Measurements from ENCODE around the gene AASDH.

AASDH gene

DNA sequence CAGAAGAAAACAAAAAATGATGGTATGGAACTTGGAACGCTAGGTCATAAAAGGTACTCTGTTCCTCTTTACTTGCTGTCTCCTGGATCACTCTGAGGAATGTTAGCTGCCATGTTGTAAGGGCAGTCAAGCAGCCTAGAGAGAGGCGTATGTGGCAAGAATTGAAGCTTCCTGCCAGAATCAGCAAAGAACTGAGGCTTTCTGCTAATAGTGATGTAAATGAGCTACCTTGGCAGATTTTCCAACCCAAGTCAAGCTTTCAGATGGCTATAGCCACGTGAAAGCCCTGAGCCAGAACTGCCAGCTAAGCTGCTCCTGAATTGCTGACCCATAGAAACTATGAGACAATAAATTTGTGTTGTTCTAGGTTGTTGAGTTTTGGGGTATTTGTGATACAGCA, 38.7 kb downstream of the AASDH start:
- no peaks in the 10 kb centered on the region for H3K36me3 ChIP-seq (ENCODE audit: control insufficient read depth, insufficient read depth, low read length)
- H3K79me2 ChIP-seq: no peaks in the 10 kb centered on the region
- no peak overlapping the region for H3K4me2 ChIP-seq (ENCODE audit: low read length)
- H3K9ac ChIP-seq: no peak overlapping the region
- no peak overlapping the region for H3K4me3 ChIP-seq (ENCODE audit: low read depth, low read length)
- TF ChIP-seq, protein P1, sequence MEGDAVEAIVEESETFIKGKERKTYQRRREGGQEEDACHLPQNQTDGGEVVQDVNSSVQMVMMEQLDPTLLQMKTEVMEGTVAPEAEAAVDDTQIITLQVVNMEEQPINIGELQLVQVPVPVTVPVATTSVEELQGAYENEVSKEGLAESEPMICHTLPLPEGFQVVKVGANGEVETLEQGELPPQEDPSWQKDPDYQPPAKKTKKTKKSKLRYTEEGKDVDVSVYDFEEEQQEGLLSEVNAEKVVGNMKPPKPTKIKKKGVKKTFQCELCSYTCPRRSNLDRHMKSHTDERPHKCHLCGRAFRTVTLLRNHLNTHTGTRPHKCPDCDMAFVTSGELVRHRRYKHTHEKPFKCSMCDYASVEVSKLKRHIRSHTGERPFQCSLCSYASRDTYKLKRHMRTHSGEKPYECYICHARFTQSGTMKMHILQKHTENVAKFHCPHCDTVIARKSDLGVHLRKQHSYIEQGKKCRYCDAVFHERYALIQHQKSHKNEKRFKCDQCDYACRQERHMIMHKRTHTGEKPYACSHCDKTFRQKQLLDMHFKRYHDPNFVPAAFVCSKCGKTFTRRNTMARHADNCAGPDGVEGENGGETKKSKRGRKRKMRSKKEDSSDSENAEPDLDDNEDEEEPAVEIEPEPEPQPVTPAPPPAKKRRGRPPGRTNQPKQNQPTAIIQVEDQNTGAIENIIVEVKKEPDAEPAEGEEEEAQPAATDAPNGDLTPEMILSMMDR (IDR thresholded peaks at IDR 0.05): no peak
- no peak overlapping the region for H3K27ac ChIP-seq
- no peaks in the 10 kb centered on the region for H3K4me1 ChIP-seq
- no peak overlapping the region for H2AFZ ChIP-seq
- H3K27me3 ChIP-seq (ENCODE audit: control insufficient read depth, insufficient read depth, low read length): no peaks in the 10 kb centered on the region
- H3K9me3 ChIP-seq (ENCODE audit: control insufficient read depth, low read length): no peaks in the 10 kb centered on the region

DNA sequence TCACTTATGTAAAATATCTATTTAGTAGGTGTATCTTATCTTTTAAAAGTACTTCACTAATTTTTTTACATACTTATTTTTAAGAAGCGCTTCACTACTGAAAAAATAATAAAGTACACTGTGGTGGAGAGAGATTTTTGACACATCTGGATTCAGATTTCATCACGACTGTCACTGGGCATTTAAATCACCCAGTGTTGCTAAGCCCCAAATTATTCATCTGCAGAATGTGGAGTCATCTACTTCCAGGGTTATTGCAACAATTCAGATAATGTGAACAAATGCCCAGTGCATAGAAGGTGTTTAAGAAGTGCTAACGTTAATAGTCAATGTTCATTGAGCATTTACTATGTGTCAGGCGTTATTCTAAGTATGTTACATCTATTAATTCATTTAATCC, 41.8 kb downstream of the AASDH start:
- Histone ChIP-seq H3K4me3 (ENCODE audit: low read depth, low read length) (no peak overlapping the region), H3K9ac (no peak overlapping the region), H3K9me3 (ENCODE audit: control insufficient read depth, low read length) (no peaks in the 10 kb centered on the region), H3K36me3 (ENCODE audit: control insufficient read depth, insufficient read depth, low read length) (no peaks in the 10 kb centered on the region), H2AFZ (no peak overlapping the region), H3K4me2 (ENCODE audit: low read length) (no peak overlapping the region), H3K79me2 (no peaks in the 10 kb centered on the region), H3K4me1 (no peaks in the 10 kb centered on the region), H3K27me3 (ENCODE audit: control insufficient read depth, insufficient read depth, low read length) (no peaks in the 10 kb centered on the region), H3K27ac (no peak overlapping the region)
- TF ChIP-seq, protein P1 (IDR thresholded peaks at IDR 0.05): no peak

DNA sequence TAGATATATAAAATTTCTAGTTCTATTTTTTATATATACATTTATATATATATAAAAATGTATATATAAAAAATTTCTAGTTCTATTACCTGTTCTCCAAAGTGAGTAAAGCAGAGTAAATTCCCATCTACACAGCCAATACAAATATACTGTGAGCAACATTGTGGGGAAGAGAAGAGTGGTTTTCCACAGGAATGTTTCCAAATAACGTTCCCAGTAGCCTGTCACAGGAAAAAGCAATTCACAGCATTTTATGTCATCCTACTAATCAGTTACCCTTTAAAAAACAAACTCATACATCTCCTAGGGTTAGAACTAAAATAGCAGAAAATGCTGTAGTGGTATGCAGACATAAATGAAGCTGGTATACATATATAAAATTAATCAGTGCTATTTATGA, 44.5 kb downstream of the AASDH start:
- TF ChIP-seq, protein P1 (IDR thresholded peaks at IDR 0.05): no peak
- Histone ChIP-seq H2AFZ (no peak overlapping the region), H3K27me3 (ENCODE audit: control insufficient read depth, insufficient read depth, low read length) (no peaks in the 10 kb centered on the region), H3K36me3 (ENCODE audit: control insufficient read depth, insufficient read depth, low read length) (no peaks in the 10 kb centered on the region), H3K79me2 (no peaks in the 10 kb centered on the region), H3K4me2 (ENCODE audit: low read length) (no peak overlapping the region), H3K4me1 (no peaks in the 10 kb centered on the region), H3K4me3 (ENCODE audit: low read depth, low read length) (no peak overlapping the region), H3K9ac (no peak overlapping the region), H3K9me3 (ENCODE audit: control insufficient read depth, low read length) (no peaks in the 10 kb centered on the region), H3K27ac (no peak overlapping the region)

DNA sequence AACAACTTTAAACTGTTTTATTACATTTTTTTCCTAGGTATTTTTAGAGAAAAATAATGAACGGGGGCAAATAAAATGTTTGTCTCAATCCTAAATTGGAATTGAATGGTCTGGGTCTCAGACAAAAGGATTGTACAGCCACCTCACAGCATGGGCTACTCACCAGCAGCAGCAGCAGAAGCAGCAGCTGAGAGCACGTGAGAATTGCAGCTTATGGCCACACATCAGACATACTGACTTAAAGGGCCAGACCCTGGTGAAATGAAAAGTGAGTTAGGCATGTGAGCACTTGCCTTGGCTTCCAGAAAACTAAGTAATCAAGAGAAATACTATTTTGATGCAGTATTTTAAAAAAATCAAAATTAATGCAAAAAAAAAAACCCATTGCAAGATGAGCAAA, 56.6 kb downstream of the AASDH start:
- H3K4me2 ChIP-seq (ENCODE audit: low read length): no peak overlapping the region
- H2AFZ ChIP-seq: no peak overlapping the region
- H3K9ac ChIP-seq: no peak overlapping the region
- no peaks in the 10 kb centered on the region for H3K27me3 ChIP-seq (ENCODE audit: control insufficient read depth, insufficient read depth, low read length)
- TF ChIP-seq, protein P1 (IDR thresholded peaks at IDR 0.05): no peak
- H3K4me3 ChIP-seq (ENCODE audit: low read depth, low read length): no peak overlapping the region
- H3K9me3 ChIP-seq (ENCODE audit: control insufficient read depth, low read length): no peaks in the 10 kb centered on the region
- H3K79me2 ChIP-seq: no peaks in the 10 kb centered on the region
- H3K4me1 ChIP-seq: no peaks in the 10 kb centered on the region
- H3K36me3 ChIP-seq (ENCODE audit: control insufficient read depth, insufficient read depth, low read length): no peaks in the 10 kb centered on the region
- no peak overlapping the region for H3K27ac ChIP-seq

DNA sequence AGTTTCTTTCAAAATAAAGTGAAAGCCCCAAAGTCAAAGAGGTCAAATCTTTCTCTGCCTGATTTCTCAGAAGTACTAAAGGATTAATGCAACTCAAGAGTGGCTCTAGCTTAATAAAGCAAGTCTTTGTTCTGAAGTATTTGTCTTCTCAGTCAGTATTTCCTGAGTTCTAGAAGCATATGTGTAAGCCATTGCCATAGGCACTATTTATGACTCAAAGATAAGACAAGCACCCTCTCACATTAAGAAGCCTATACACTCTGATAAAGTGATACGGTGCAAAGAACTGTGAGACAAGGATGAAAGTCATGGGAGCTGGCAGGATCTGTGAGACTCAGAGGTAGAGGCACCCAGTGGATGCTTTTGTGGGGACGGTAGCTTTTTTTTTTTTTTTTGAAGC, 60.9 kb downstream of the AASDH start:
- TF ChIP-seq, protein P1 (IDR thresholded peaks at IDR 0.05): no peak
- no peaks in the 10 kb centered on the region for H3K79me2 ChIP-seq
- H2AFZ ChIP-seq: no peak overlapping the region
- H3K36me3 ChIP-seq (ENCODE audit: control insufficient read depth, insufficient read depth, low read length): no peaks in the 10 kb centered on the region
- H3K4me2 ChIP-seq (ENCODE audit: low read length): no peak overlapping the region
- H3K4me3 ChIP-seq (ENCODE audit: low read depth, low read length): no peak overlapping the region
- H3K27ac ChIP-seq: no peak overlapping the region
- H3K9ac ChIP-seq: no peak overlapping the region
- H3K9me3 ChIP-seq (ENCODE audit: control insufficient read depth, low read length): no peaks in the 10 kb centered on the region
- H3K4me1 ChIP-seq: no peaks in the 10 kb centered on the region
- H3K27me3 ChIP-seq (ENCODE audit: control insufficient read depth, insufficient read depth, low read length): no peaks in the 10 kb centered on the region

Data from parathyroid adenoma (tissue), 2 donors.